Liver (tissue), 9 donors: ENCODE results near the gene HOOK2. TPM values are rescaled to one million over a fixed set of nuclear protein-coding genes. Genes with fewer than 3 reads are reported as not detected.
A peak's percentile ranks its signal among the peaks of the same experiment; 100 is the strongest.

ENCODE experiments used
- DNase-seq: peaks from one replicate; pipeline ENCODE4 v3.0.0-alpha.2; 2017; ENCODE audit warnings: low spot score
- H3K27ac ChIP-seq, 2 donors: one replicate each; pipeline ENCODE4 v1.7.0; 2013; ENCODE audit warnings: inconsistent platforms in 2 of 2, low read length in 2 of 2, control low read depth in 1 of 2, low read depth in 1 of 2, mild to moderate bottlenecking in 1 of 2
- H3K27me3 ChIP-seq, 4 donors: one replicate each; pipeline versions ENCODE4 v1.6.1 to v1.7.0; 2013; ENCODE audit warnings: low read length in 3 of 4, inconsistent platforms in 1 of 4, mild to moderate bottlenecking in 1 of 4, moderate library complexity in 1 of 4; ENCODE audit not compliant: control insufficient read depth in 4 of 4, insufficient read depth in 4 of 4
- H3K36me3 ChIP-seq, 4 donors: one replicate each; pipeline versions ENCODE4 v1.6.1 to v1.7.0; 2013; ENCODE audit warnings: low read length in 3 of 4, mild to moderate bottlenecking in 3 of 4, low read depth in 1 of 4, moderate library complexity in 1 of 4; ENCODE audit not compliant: control insufficient read depth in 4 of 4, insufficient read depth in 3 of 4
- H3K4me1 ChIP-seq, 4 donors: one replicate each; pipeline versions ENCODE4 v1.6.1 to v1.7.0; 2013; ENCODE audit warnings: low read length in 3 of 4, mild to moderate bottlenecking in 3 of 4, moderate library complexity in 1 of 4; ENCODE audit not compliant: control insufficient read depth in 4 of 4, insufficient read depth in 4 of 4
- H3K4me3 ChIP-seq, 3 donors: one replicate each; pipeline versions ENCODE4 v1.6.1 to v1.7.0; 2013; ENCODE audit warnings: low read length in 3 of 3, control low read depth in 1 of 3, low read depth in 1 of 3, mild to moderate bottlenecking in 1 of 3
- H3K9ac ChIP-seq, 2 donors: one replicate each; pipeline ENCODE4 v1.7.0; 2013; ENCODE audit warnings: low read length in 2 of 2, mild to moderate bottlenecking in 2 of 2, moderate library complexity in 2 of 2, control low read depth in 1 of 2, low read depth in 1 of 2
- H3K9me3 ChIP-seq, 4 donors: one replicate each; pipeline versions ENCODE4 v1.6.1 to v1.7.0; 2013; ENCODE audit warnings: low read length in 3 of 4; ENCODE audit not compliant: control insufficient read depth in 4 of 4
- ATF3 ChIP-seq: IDR thresholded peaks from 2 replicates; pipeline ENCODE4 v1.6.1; 2016; ENCODE audit warnings: antibody characterized with exemption
- CTCF ChIP-seq: fragments of 150-350 bp; IDR thresholded peaks from 2 replicates; pipeline ENCODE4 v1.5.1; 2017; ENCODE audit warnings: improper control_type of control experiment, low read depth, low read length; ENCODE audit not compliant: missing input control
- EGR1 ChIP-seq, 2 donors: IDR thresholded peaks; 2 replicates each; pipeline ENCODE4 v1.6.1; 2016 to 2018; ENCODE audit warnings: antibody characterized with exemption in 2 of 2, low read depth in 2 of 2
- FOXA1 ChIP-seq: IDR thresholded peaks from 2 replicates; pipeline ENCODE4 v1.6.1; 2016; ENCODE audit warnings: antibody characterized with exemption
- FOXA2 ChIP-seq: IDR thresholded peaks from 2 replicates; pipeline ENCODE4 v1.6.1; 2016; ENCODE audit warnings: antibody characterized with exemption
- GABPA ChIP-seq, 2 donors: IDR thresholded peaks in 1 of 2; conservative IDR thresholded peaks in 1 of 2; 2 replicates each; pipeline ENCODE4 v1.6.1; 2016; ENCODE audit warnings: antibody characterized with exemption in 2 of 2, mild to moderate bottlenecking in 1 of 2, moderate library complexity in 1 of 2
- HNF4A ChIP-seq, 2 donors: conservative IDR thresholded peaks; 2 replicates each; pipeline ENCODE4 v1.6.1; 2016; ENCODE audit warnings: antibody characterized with exemption in 2 of 2, mild to moderate bottlenecking in 2 of 2
- HNF4G ChIP-seq: IDR thresholded peaks from 2 replicates; pipeline ENCODE4 v1.6.1; 2016; ENCODE audit warnings: antibody characterized with exemption
- JUND ChIP-seq, 2 donors: IDR thresholded peaks; 2 replicates each; pipeline ENCODE4 v1.6.1; 2016; ENCODE audit warnings: antibody characterized with exemption in 2 of 2
- MAX ChIP-seq: IDR thresholded peaks from 2 replicates; pipeline ENCODE4 v1.6.1; 2016; ENCODE audit warnings: antibody characterized with exemption
- NR2F2 ChIP-seq: IDR thresholded peaks from 2 replicates; pipeline ENCODE4 v1.6.1; 2016; ENCODE audit warnings: antibody characterized with exemption
- RAD21 ChIP-seq, 2 donors: IDR thresholded peaks; 2 replicates each; pipeline ENCODE4 v1.6.1; 2016; ENCODE audit warnings: antibody characterized with exemption in 2 of 2, mild to moderate bottlenecking in 2 of 2
- REST ChIP-seq: IDR thresholded peaks from 2 replicates; pipeline ENCODE4 v1.6.1; 2016; ENCODE audit warnings: antibody characterized with exemption, mild to moderate bottlenecking
- RXRA ChIP-seq, 2 donors: IDR thresholded peaks; 2 replicates each; pipeline ENCODE4 v1.6.1; 2017 to 2018; ENCODE audit warnings: antibody characterized with exemption in 2 of 2, mild to moderate bottlenecking in 1 of 2
- SP1 ChIP-seq: IDR thresholded peaks from 2 replicates; pipeline ENCODE4 v1.6.1; 2018; ENCODE audit warnings: antibody characterized with exemption, mild to moderate bottlenecking
- TAF1 ChIP-seq: conservative IDR thresholded peaks from 2 replicates; pipeline ENCODE4 v1.6.1; 2016; ENCODE audit warnings: antibody characterized with exemption, mild to moderate bottlenecking
- YY1 ChIP-seq: IDR thresholded peaks from 2 replicates; pipeline ENCODE4 v1.6.1; 2016; ENCODE audit warnings: antibody characterized with exemption, mild to moderate bottlenecking
- ZBTB33 ChIP-seq: IDR thresholded peaks from 2 replicates; pipeline ENCODE4 v1.6.1; 2016; ENCODE audit warnings: antibody characterized with exemption
- WGBS: extraction: QIAGEN DNeasy Blood & Tissue Kit; methylation state at CpG from one replicate; pipeline ENCODE4 v1.1.7; 2013; 5-methylcytosine and 5-hydroxymethylcytosine counted together
- polyA plus RNA-seq, 2 donors: library from polyadenylated mRNA; stranded (reverse) in 1 of 2; unstranded in 1 of 2; fragments of 200-250 nt in 1 of 2; fragments of >200 nt in 1 of 2; fragmentation: Nextera tagmentation in 1 of 2; extraction: Ambion mirVana in 1 of 2; gene quantifications; one replicate each; pipeline versions ENCODE4 v1.2.1 to v1.2.3, GENCODE V29; 2013 to 2015
- total RNA-seq, 2 donors: library from RNA; depleted of rRNA; stranded (reverse); fragments of >200 nt; gene quantifications; one replicate each; pipeline ENCODE4 v1.2.3, GENCODE V29; 2014
- donor health status: healthy.
- donor health status: healthy.
- donor health status: healthy.
- donor health status: healthy.
- donor health status: healthy.

HOOK2 gene
- total and polyA plus RNA-seq, 4 donors = 11.3 to 36.4 (median 15.0) TPM

- WGBS = 50% methylated on average over 4 of the region's 4 CpGs
- no peak for DNase-seq
These were observed 12.8 kb upstream of the HOOK2 start for GRCh38 chr19:12788042-12788681.

GRCh38 chr19:12787458-12787857 lies 12.1 kb upstream of the HOOK2 start:
- 87% methylated on average over 10 of the region's 10 CpGs for WGBS
- H3K9ac ChIP-seq = no peak overlapping the region
- TF ChIP-seq MAX = no peak
- no peak for TF ChIP-seq ZBTB33
- no peak for TF ChIP-seq FOXA1
- TF ChIP-seq ATF3 = no peak
- TF ChIP-seq HNF4A (conservative IDR thresholded peaks at IDR 0.05) = no peak
- no peak for TF ChIP-seq REST
- no peak for TF ChIP-seq SP1
- TF ChIP-seq GABPA (IDR thresholded peaks at IDR 0.05 in 1 of 2, conservative IDR thresholded peaks at IDR 0.05 in 1 of 2) = no peak
- TF ChIP-seq YY1 = no peak
- TF ChIP-seq CTCF = no peak
- no peak for TF ChIP-seq FOXA2
- no peak for TF ChIP-seq JUND (IDR thresholded peaks at IDR 0.05)
- no peak for TF ChIP-seq NR2F2
- no peak for TF ChIP-seq HNF4G
- no peak for TF ChIP-seq TAF1
- no peak for TF ChIP-seq RAD21 (IDR thresholded peaks at IDR 0.05)
- TF ChIP-seq EGR1 (IDR thresholded peaks at IDR 0.05; ENCODE audit: low read depth in 2 of 2) = no peak

More at GRCh38 chr19:12788042-12788681, 12.8 kb upstream of the HOOK2 start:
- Histone ChIP-seq H3K9ac (peak overlapping the region; percentile 16 to 75), H3K9me3 (no peaks in the 10 kb centered on the region), H3K27ac (peak overlapping the region; percentile 98 to 99), H3K27me3 (no peaks in the 10 kb centered on the region), H3K4me1 (peaks cover 8 to 43% (median 25%) of the 10 kb centered on the region in 4 donors), H3K36me3 (no peaks in the 10 kb centered on the region), H3K4me3 (peak overlapping the region in 1 of 3 donors; percentile 58)
- TF ChIP-seq GABPA (IDR thresholded peaks at IDR 0.05 in 1 of 2, conservative IDR thresholded peaks at IDR 0.05 in 1 of 2) (no peak), EGR1 (IDR thresholded peaks at IDR 0.05; ENCODE audit: low read depth in 2 of 2) (no peak), RXRA (IDR thresholded peaks at IDR 0.05) (no peak)

More at GRCh38 chr19:12787458-12787857, 12.1 kb upstream of the HOOK2 start:
- Histone ChIP-seq H3K27me3 (no peaks in the 10 kb centered on the region), H3K4me1 (peaks cover 11 to 47% (median 29%) of the 10 kb centered on the region in 4 donors), H3K27ac (peak overlapping the region in 1 of 2 donors; percentile 86), H3K9me3 (no peaks in the 10 kb centered on the region), H3K4me3 (no peak overlapping the region), H3K36me3 (no peaks in the 10 kb centered on the region)
- no peak for DNase-seq
